SK-N-MC (cell line): ENCODE results near the gene SMURF2.

Experiments used
- EZH2 ChIP-seq: fragments of 200-600 bp; sonication (generic); IDR thresholded peaks from one replicate; pipeline ENCODE4 v1.6.1; 2017; ENCODE audit warnings: antibody characterized with exemption
- FOXP2 ChIP-seq: optimal IDR thresholded peaks from 2 replicates; pipeline ENCODE3; 2011; ENCODE audit warnings: mild to moderate bottlenecking, moderate library complexity; ENCODE audit not compliant: insufficient read depth; ENCODE audit errors: extremely low read length, control extremely low read depth
- POLR2AphosphoS5 ChIP-seq: IDR thresholded peaks from 2 replicates; pipeline ENCODE4 v1.6.1; 2012; ENCODE audit warnings: mild to moderate bottlenecking, low read depth, low read length, borderline replicate concordance

DNA sequence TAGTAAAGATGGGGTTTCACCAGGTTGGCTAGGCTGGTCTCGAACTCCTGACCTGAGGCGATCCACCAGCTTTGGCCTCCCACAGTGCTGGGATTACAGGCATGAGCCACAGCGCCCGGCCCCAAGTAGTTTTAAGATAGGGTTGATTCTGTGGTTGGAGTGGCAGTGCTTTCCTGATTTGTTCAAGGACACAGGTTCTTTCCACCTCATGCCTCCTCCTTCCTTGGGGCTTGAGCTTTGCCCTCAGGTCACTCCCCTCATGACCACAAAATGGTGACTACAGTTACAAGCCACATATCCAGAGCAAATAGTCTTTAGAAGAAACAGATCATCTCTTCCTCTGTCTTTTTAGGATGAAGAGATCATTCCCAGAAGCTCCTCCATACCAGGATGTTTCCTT, 25.3 kb upstream of the SMURF2 start:
- TF ChIP-seq FOXP2 (no peak), EZH2 (no peak), POLR2AphosphoS5 (no peak)
